ENCODE results near the gene POU2F3. TPM values are rescaled to one million over a fixed set of nuclear protein-coding genes. Genes with fewer than 3 reads are reported as not detected.

Gene POU2F3
- total RNA-seq, 3 donors from 2014 or later (not counting 1 experiment from before 2014, with no cell fraction given): not detected

DNA sequence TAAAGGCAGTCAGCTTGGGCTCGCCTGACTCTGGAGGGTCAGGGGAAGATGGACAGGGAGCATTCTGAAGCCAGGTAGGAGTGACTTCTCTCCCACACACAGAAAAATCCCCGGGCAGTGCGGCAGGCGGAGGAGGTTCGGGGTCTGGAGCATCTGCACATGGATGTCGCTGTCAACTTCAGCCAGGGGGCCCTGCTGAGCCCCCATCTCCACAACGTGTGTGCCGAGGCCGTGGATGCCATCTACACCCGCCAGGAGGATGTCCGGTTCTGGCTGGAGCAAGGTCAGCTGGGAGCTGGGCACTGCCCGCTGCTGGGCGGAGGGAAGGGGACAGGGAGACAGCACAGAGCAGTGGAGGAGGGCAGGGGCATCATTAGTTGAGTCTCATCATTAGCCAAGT, 13.2 kb upstream of the POU2F3 start:
- no peaks in the 10 kb centered on the region for H3K9me3 Mint-ChIP-seq
- H3K36me3 Mint-ChIP-seq: no peaks in the 10 kb centered on the region
- ATAC-seq (no peak), DNase-seq (no peak)
- no peaks in the 10 kb centered on the region for H3K27me3 Mint-ChIP-seq (ENCODE audit: low read depth in 2 of 2)
- H3K36me3 ChIP-seq (ENCODE audit: control insufficient read depth, insufficient read depth, low read length): no peaks in the 10 kb centered on the region
- TF ChIP-seq, protein P1, sequence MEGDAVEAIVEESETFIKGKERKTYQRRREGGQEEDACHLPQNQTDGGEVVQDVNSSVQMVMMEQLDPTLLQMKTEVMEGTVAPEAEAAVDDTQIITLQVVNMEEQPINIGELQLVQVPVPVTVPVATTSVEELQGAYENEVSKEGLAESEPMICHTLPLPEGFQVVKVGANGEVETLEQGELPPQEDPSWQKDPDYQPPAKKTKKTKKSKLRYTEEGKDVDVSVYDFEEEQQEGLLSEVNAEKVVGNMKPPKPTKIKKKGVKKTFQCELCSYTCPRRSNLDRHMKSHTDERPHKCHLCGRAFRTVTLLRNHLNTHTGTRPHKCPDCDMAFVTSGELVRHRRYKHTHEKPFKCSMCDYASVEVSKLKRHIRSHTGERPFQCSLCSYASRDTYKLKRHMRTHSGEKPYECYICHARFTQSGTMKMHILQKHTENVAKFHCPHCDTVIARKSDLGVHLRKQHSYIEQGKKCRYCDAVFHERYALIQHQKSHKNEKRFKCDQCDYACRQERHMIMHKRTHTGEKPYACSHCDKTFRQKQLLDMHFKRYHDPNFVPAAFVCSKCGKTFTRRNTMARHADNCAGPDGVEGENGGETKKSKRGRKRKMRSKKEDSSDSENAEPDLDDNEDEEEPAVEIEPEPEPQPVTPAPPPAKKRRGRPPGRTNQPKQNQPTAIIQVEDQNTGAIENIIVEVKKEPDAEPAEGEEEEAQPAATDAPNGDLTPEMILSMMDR (IDR thresholded peaks at IDR 0.05): no peak
- H3K27ac ChIP-seq (ENCODE audit: low read length): no peak overlapping the region
- H3K4me3 ChIP-seq (ENCODE audit: low read length): no peak overlapping the region
- no peak overlapping the region for H3K4me3 Mint-ChIP-seq
- peaks cover 12% of the 10 kb centered on the region for H3K4me1 ChIP-seq (ENCODE audit: control insufficient read depth, insufficient read depth, low read length)
- H3K27ac Mint-ChIP-seq: no peak overlapping the region
- peaks cover 7 to 10% of the 10 kb centered on the region in 2 donors for H3K4me1 Mint-ChIP-seq
- H3K9me3 ChIP-seq (ENCODE audit: control insufficient read depth, insufficient read depth, low read length): no peaks in the 10 kb centered on the region
- WGBS (ENCODE audit: insufficient coverage): 89% methylated on average over 13 of the region's 13 CpGs
- no peaks in the 10 kb centered on the region for H3K27me3 ChIP-seq (ENCODE audit: control insufficient read depth, insufficient read depth, low read length)
- intact Hi-C loops (cut with micrococcal nuclease): no loop called here

DNA sequence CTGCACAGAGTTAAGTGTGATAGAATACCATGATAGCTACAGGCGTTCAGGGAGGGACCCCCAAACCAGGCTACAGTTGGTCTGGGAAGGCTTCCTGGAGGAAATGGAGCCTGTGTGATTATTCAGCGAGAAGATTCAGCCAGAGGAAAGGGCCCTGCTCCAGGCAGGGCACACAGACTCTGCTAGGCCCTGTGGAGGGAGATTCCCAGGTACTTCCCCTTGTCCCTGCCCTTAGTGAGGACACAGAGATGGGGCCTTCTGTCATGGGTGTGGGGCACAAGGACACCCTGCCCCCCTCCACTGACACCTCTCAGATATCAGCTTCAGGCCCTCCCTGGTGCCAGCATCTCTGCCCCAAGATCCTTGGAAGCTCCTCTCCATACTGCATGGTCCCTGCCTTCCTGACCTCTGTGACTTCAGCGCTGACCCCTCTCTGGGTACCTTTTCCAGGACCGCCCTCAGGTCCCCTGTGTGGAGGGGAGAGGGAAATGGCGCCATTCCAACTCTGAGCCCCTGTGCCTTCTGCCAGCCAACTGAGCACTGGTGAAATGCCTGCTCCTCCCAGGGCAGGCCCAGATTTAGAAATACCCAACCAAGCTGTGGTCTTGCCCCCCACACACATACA, 12.6 kb upstream of the POU2F3 start:
- no peaks in the 10 kb centered on the region for H3K27me3 Mint-ChIP-seq (ENCODE audit: low read depth in 2 of 2)
- no peaks in the 10 kb centered on the region for H3K9me3 ChIP-seq (ENCODE audit: control insufficient read depth, insufficient read depth, low read length)

DNA sequence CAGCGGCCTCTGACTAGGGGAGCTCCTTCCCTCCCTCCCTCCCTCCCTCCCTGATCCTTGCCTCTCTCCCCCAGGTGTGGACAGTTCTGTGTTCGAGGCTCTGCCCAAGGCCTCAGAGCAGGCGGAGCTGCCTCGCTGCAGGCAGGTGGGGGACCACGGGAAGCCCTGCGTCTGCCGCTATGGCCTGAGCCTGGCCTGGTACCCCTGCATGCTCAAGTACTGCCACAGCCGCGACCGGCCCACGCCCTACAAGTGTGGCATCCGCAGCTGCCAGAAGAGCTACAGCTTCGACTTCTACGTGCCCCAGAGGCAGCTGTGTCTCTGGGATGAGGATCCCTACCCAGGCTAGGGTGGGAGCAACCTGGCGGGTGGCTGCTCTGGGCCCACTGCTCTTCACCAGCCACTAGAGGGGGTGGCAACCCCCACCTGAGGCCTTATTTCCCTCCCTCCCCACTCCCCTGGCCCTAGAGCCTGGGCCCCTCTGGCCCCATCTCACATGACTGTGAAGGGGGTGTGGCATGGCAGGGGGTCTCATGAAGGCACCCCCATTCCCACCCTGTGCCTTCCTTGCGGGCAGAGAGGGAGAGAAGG, 11.1 kb upstream of the POU2F3 start:
- intact Hi-C loops (cut with micrococcal nuclease): loop anchor here (1.0 kb wide), 1 partner anchor 57 kb away; no protein-coding TSS in a partner anchor
- H3K4me3 Mint-ChIP-seq: no peak overlapping the region
- H3K27ac ChIP-seq (ENCODE audit: low read length): no peak overlapping the region

More for the DNA sequence above, 12.6 kb upstream of the POU2F3 start:
- Mint-ChIP-seq H3K27ac (no peak overlapping the region), H3K4me3 (no peak overlapping the region), H3K4me1 (peaks cover 7 to 10% of the 10 kb centered on the region in 2 donors), H3K9me3 (no peaks in the 10 kb centered on the region), H3K36me3 (no peaks in the 10 kb centered on the region)
- Histone ChIP-seq H3K27me3 (ENCODE audit: control insufficient read depth, insufficient read depth, low read length) (no peaks in the 10 kb centered on the region), H3K36me3 (ENCODE audit: control insufficient read depth, insufficient read depth, low read length) (no peaks in the 10 kb centered on the region), H3K4me3 (ENCODE audit: low read length) (no peak overlapping the region), H3K4me1 (ENCODE audit: control insufficient read depth, insufficient read depth, low read length) (peaks cover 12% of the 10 kb centered on the region), H3K27ac (ENCODE audit: low read length) (no peak overlapping the region)
- intact Hi-C loops (cut with micrococcal nuclease): no loop called here
- ATAC-seq: no peak
- TF ChIP-seq, protein P1 (IDR thresholded peaks at IDR 0.05): no peak
- WGBS (ENCODE audit: insufficient coverage): 84% methylated on average over 5 of the region's 5 CpGs
- no peak for DNase-seq

More for the DNA sequence above, 11.1 kb upstream of the POU2F3 start:
- no peak overlapping the region for H3K27ac Mint-ChIP-seq
- ATAC-seq: no peak
- Histone ChIP-seq H3K4me3 (ENCODE audit: low read length) (no peak overlapping the region), H3K9me3 (ENCODE audit: control insufficient read depth, insufficient read depth, low read length) (no peaks in the 10 kb centered on the region), H3K27me3 (ENCODE audit: control insufficient read depth, insufficient read depth, low read length) (no peaks in the 10 kb centered on the region), H3K36me3 (ENCODE audit: control insufficient read depth, insufficient read depth, low read length) (no peaks in the 10 kb centered on the region), H3K4me1 (ENCODE audit: control insufficient read depth, insufficient read depth, low read length) (peaks cover 12% of the 10 kb centered on the region)
- no peaks in the 10 kb centered on the region for H3K36me3 Mint-ChIP-seq
- H3K27me3 Mint-ChIP-seq (ENCODE audit: low read depth in 2 of 2): peaks cover 0 to 2% of the 10 kb centered on the region in 2 donors
- DNase-seq: no peak
- peaks cover 7 to 10% of the 10 kb centered on the region in 2 donors for H3K4me1 Mint-ChIP-seq
- no peaks in the 10 kb centered on the region for H3K9me3 Mint-ChIP-seq
- TF ChIP-seq, protein P1 (IDR thresholded peaks at IDR 0.05): no peak
- 88% methylated on average over 16 of the region's 16 CpGs for WGBS (ENCODE audit: insufficient coverage)

Measured in natural killer cell (primary cell).